CD4-positive, alpha-beta T cell (primary cell): ENCODE measurements around the gene CGB3. TPM values are rescaled to one million over a fixed set of nuclear protein-coding genes. Genes with fewer than 3 reads are reported as not detected.
"Not testable (repeated sequence)": the region's sequence is repeated elsewhere in the genome, so short reads cannot be mapped to it uniquely, and the experiment has no call there.

ENCODE experiments used
- ATAC-seq: fragments of 200-7000 bp; cut with Tn5 transposase; one replicate; pipeline ENCODE4 v1.10.0; 2022; ENCODE audit warnings: mild to moderate bottlenecking; ENCODE audit not compliant: poor library complexity
- CTCF ChIA-PET: fragments of 350-600 bp; sonication (Branson Sonifier 250); formaldehyde crosslinking; loops from one replicate; lab custom pipeline; 2021; ENCODE audit warnings: antibody characterized with exemption, inconsistent platforms; lab: Charles Lee
- POLR2A ChIA-PET: fragments of 350-600 bp; sonication (Branson Sonifier 250); formaldehyde crosslinking; loops from one replicate; lab custom pipeline; 2021; ENCODE audit warnings: antibody characterized with exemption, inconsistent platforms; lab: Charles Lee
- DNase-seq, 14 experiments: peaks; one replicate each; pipeline ENCODE4 v3.0.0-alpha.2; 2013 to 2020; ENCODE audit warnings: mixed read lengths in 2 of 14
- H3K27ac ChIP-seq, 2 donors: one replicate each; pipeline versions ENCODE4 v1.5.1 to v1.7.0; 2013; ENCODE audit warnings: low read length in 2 of 2, low read depth in 1 of 2, mild to moderate bottlenecking in 1 of 2
- H3K27me3 ChIP-seq, 2 experiments: 1 replicate in 1 of 2; 2 replicates in 1 of 2; pipeline versions ENCODE4 v1.6.1 to v1.7.0; 2013; ENCODE audit warnings: low read length in 2 of 2, control low read depth in 1 of 2, mild to moderate bottlenecking in 1 of 2, moderate library complexity in 1 of 2; ENCODE audit not compliant: insufficient read depth in 2 of 2, control insufficient read depth in 1 of 2
- H3K36me3 ChIP-seq: one replicate; pipeline ENCODE4 v1.6.1; 2013; ENCODE audit warnings: low read length, control low read depth; ENCODE audit not compliant: insufficient read depth
- H3K4me1 ChIP-seq: one replicate; pipeline ENCODE4 v1.6.1; 2013; ENCODE audit warnings: low read length, control low read depth; ENCODE audit not compliant: insufficient read depth
- H3K4me3 ChIP-seq: one replicate; pipeline ENCODE4 v1.5.1; 2013; ENCODE audit warnings: mild to moderate bottlenecking, low read length, moderate library complexity
- H3K9me3 ChIP-seq, 2 experiments: 1 replicate in 1 of 2; 2 replicates in 1 of 2; pipeline versions ENCODE4 v1.6.1 to v1.7.0; 2013; ENCODE audit warnings: low read length in 2 of 2, mild to moderate bottlenecking in 2 of 2, control low read depth in 1 of 2, moderate library complexity in 1 of 2; ENCODE audit not compliant: control insufficient read depth in 1 of 2, insufficient read depth in 1 of 2
- H3K27ac Mint-ChIP-seq: one replicate; pipeline ENCODE4 v1.8.0; 2020; ENCODE audit warnings: mixed read lengths
- H3K27me3 Mint-ChIP-seq: one replicate; pipeline ENCODE4 v1.8.0; 2021; ENCODE audit warnings: mixed read lengths
- H3K36me3 Mint-ChIP-seq: one replicate; pipeline ENCODE4 v1.8.0; 2021; ENCODE audit warnings: low read depth, mixed read lengths
- H3K4me1 Mint-ChIP-seq: one replicate; pipeline ENCODE4 v1.8.0; 2021; ENCODE audit warnings: low read depth, mixed read lengths
- H3K4me3 Mint-ChIP-seq: one replicate; pipeline ENCODE4 v1.8.0; 2020; ENCODE audit warnings: mild to moderate bottlenecking, mixed read lengths
- H3K9me3 Mint-ChIP-seq: one replicate; pipeline ENCODE4 v1.8.0; 2020; ENCODE audit warnings: mixed read lengths
- intact Hi-C, 2 experiments: fragments of 100-400 bp; cut with DNase I in 1 of 2; cut with micrococcal nuclease in 1 of 2; formaldehyde crosslinking; loops; one replicate each; pipeline versions ENCODE4 v1.15.1 to v1.9.0; 2023 to 2025; cut with DNase I, micrococcal nuclease
- total RNA-seq, 174 experiments: library from RNA in 2 of 174; stranded (reverse) in 2 of 174; gene quantifications; one replicate each; pipeline ENCODE4 v1.2.3 and lab custom pipeline; 2021 to 2026

CGB3 gene
- total RNA-seq, 2 experiments from 2014 or later: not detected

GRCh38 chr19:49038557-49039276 lies 14.6 kb upstream of the CGB3 start:
- H3K36me3 Mint-ChIP-seq, POLR2A ChIA-PET, H3K27me3 ChIP-seq, H3K27me3 Mint-ChIP-seq, H3K4me1 Mint-ChIP-seq, H3K36me3 ChIP-seq, H3K4me3 ChIP-seq, H3K27ac Mint-ChIP-seq, H3K9me3 ChIP-seq, H3K9me3 Mint-ChIP-seq, intact Hi-C loops, DNase-seq, H3K27ac ChIP-seq, H3K4me1 ChIP-seq, ATAC-seq, CTCF ChIA-PET, H3K4me3 Mint-ChIP-seq: not testable (repeated sequence)

- H3K9me3 Mint-ChIP-seq, H3K27ac ChIP-seq, H3K27ac Mint-ChIP-seq, H3K4me3 Mint-ChIP-seq, H3K4me3 ChIP-seq, H3K9me3 ChIP-seq, H3K4me1 Mint-ChIP-seq, H3K36me3 ChIP-seq, intact Hi-C loops, CTCF ChIA-PET, H3K27me3 Mint-ChIP-seq, H3K36me3 Mint-ChIP-seq, H3K4me1 ChIP-seq, H3K27me3 ChIP-seq, ATAC-seq, POLR2A ChIA-PET, DNase-seq: not testable (repeated sequence)
These were observed 14.0 kb upstream of the CGB3 start for GRCh38 chr19:49038111-49038510.

- DNase-seq: peak in 5 of 14 experiments; percentile 11 to 63 (median 46)
- H3K9me3 ChIP-seq, H3K9me3 Mint-ChIP-seq, H3K4me3 ChIP-seq, H3K27me3 Mint-ChIP-seq, H3K27ac Mint-ChIP-seq, CTCF ChIA-PET, H3K4me1 Mint-ChIP-seq, H3K27ac ChIP-seq, H3K4me1 ChIP-seq, H3K36me3 Mint-ChIP-seq, H3K4me3 Mint-ChIP-seq, H3K27me3 ChIP-seq, POLR2A ChIA-PET, H3K36me3 ChIP-seq, ATAC-seq, intact Hi-C loops: not testable (repeated sequence)
These were observed 12.7 kb upstream of the CGB3 start, which contains the start of gene CGB1 for GRCh38 chr19:49036815-49037214. TSS of gene CGB1 (minus strand) at chr19:49036895. CDS start at chr19:49036711, 184 bp downstream.

- H3K27ac ChIP-seq, CTCF ChIA-PET: not testable (repeated sequence)
These were observed 7.6 kb upstream of the CGB3 start, which contains the start of gene CGB2 for GRCh38 chr19:49031642-49032301. TSS of gene CGB2 (plus strand) at chr19:49031890. CDS start at chr19:49032096, 206 bp downstream.

GRCh38 chr19:49030323-49030722 lies 6.2 kb upstream of the CGB3 start:
- H3K4me3 Mint-ChIP-seq, H3K27ac Mint-ChIP-seq, CTCF ChIA-PET, intact Hi-C loops, H3K36me3 Mint-ChIP-seq, DNase-seq, H3K36me3 ChIP-seq, H3K27ac ChIP-seq, H3K4me3 ChIP-seq, H3K9me3 Mint-ChIP-seq, H3K9me3 ChIP-seq, ATAC-seq, POLR2A ChIA-PET, H3K27me3 ChIP-seq, H3K4me1 ChIP-seq, H3K4me1 Mint-ChIP-seq, H3K27me3 Mint-ChIP-seq: not testable (repeated sequence)

More at GRCh38 chr19:49031642-49032301, 7.6 kb upstream of the CGB3 start, which contains the start of gene CGB2:
- H3K36me3 ChIP-seq, intact Hi-C loops, H3K4me1 ChIP-seq, H3K9me3 ChIP-seq, H3K36me3 Mint-ChIP-seq, H3K4me1 Mint-ChIP-seq, H3K4me3 ChIP-seq, POLR2A ChIA-PET, H3K27me3 Mint-ChIP-seq, H3K27me3 ChIP-seq, H3K9me3 Mint-ChIP-seq: not testable (repeated sequence)
- peak within 1 kb of the TSS; percentile 64 for H3K4me3 Mint-ChIP-seq
- peak within 1 kb of the TSS; percentile 86 for H3K27ac Mint-ChIP-seq
- peak in 10 of 14 experiments; percentile 14 to 76 (median 42) for DNase-seq
- peak; percentile 80 for ATAC-seq

GRCh38 chr19:49029749-49030148 lies 5.6 kb upstream of the CGB3 start:
- H3K4me1 Mint-ChIP-seq, intact Hi-C loops, H3K27me3 ChIP-seq, H3K27ac ChIP-seq, H3K9me3 Mint-ChIP-seq, POLR2A ChIA-PET, H3K4me1 ChIP-seq, DNase-seq, H3K4me3 Mint-ChIP-seq, ATAC-seq, H3K27me3 Mint-ChIP-seq, H3K9me3 ChIP-seq, H3K27ac Mint-ChIP-seq, H3K36me3 ChIP-seq, H3K36me3 Mint-ChIP-seq, H3K4me3 ChIP-seq, CTCF ChIA-PET: not testable (repeated sequence)

- ATAC-seq, H3K27me3 ChIP-seq, H3K36me3 Mint-ChIP-seq, DNase-seq, H3K4me1 ChIP-seq, H3K27me3 Mint-ChIP-seq, intact Hi-C loops, H3K27ac ChIP-seq, H3K9me3 ChIP-seq, H3K27ac Mint-ChIP-seq, POLR2A ChIA-PET, H3K9me3 Mint-ChIP-seq, H3K4me1 Mint-ChIP-seq, H3K4me3 ChIP-seq, H3K4me3 Mint-ChIP-seq, CTCF ChIA-PET, H3K36me3 ChIP-seq: not testable (repeated sequence)
These were observed 4.6 kb upstream of the CGB3 start for GRCh38 chr19:49028686-49029085.
